ENCODE results near the gene REC8.

DNA sequence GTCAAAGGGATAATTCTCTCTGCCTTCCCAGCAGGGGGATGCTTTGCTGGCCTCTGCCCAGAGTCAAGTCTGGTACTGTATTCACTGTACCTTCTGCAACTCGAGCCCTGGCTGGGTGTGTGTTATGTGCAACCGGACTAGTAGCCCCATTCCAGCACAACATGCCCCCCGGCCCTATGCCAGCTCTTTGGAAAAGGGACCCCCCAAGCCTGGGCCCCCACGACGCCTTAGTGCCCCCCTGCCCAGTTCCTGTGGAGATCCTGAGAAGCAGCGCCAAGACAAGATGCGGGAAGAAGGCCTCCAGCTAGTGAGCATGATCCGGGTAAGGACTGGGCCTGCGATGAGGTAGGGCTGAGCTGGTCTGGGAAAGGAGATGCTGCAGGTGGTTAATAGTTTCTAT is 21.3 kb upstream of the REC8 start:
- no peak for TF ChIP-seq BHLHE40 (IDR thresholded peaks at IDR 0.05; ENCODE audit: low read depth, low read length)
- no peak for TF ChIP-seq POLR2A (IDR thresholded peaks at IDR 0.05; ENCODE audit: low read depth, low read length)
- TF ChIP-seq, protein P1, sequence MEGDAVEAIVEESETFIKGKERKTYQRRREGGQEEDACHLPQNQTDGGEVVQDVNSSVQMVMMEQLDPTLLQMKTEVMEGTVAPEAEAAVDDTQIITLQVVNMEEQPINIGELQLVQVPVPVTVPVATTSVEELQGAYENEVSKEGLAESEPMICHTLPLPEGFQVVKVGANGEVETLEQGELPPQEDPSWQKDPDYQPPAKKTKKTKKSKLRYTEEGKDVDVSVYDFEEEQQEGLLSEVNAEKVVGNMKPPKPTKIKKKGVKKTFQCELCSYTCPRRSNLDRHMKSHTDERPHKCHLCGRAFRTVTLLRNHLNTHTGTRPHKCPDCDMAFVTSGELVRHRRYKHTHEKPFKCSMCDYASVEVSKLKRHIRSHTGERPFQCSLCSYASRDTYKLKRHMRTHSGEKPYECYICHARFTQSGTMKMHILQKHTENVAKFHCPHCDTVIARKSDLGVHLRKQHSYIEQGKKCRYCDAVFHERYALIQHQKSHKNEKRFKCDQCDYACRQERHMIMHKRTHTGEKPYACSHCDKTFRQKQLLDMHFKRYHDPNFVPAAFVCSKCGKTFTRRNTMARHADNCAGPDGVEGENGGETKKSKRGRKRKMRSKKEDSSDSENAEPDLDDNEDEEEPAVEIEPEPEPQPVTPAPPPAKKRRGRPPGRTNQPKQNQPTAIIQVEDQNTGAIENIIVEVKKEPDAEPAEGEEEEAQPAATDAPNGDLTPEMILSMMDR (conservative IDR thresholded peaks at IDR 0.05; ENCODE audit: low read depth, low read length) = no peak
- no peak for TF ChIP-seq CHD1 (IDR thresholded peaks at IDR 0.05; ENCODE audit: low read depth, low read length)
- no peak for TF ChIP-seq MXI1 (IDR thresholded peaks at IDR 0.05; ENCODE audit: borderline replicate concordance, low read depth, low read length)
